H1 (cell line): ENCODE measurements around the gene ABHD16A. TPM values are rescaled to one million over a fixed set of nuclear protein-coding genes. Genes with fewer than 3 reads are reported as not detected.

Experiments used
- CTCF ChIA-PET: fragments of 300-600 bp; sonication (Branson Sonifier 250); formaldehyde crosslinking; loops from one replicate; lab custom pipeline; 2021; ENCODE audit not compliant: partially characterized antibody; lab: Charles Lee
- POLR2A ChIA-PET: fragments of 300-600 bp; sonication (Branson Sonifier 250); formaldehyde crosslinking; loops from one replicate; lab custom pipeline; 2021; ENCODE audit warnings: inconsistent platforms; ENCODE audit not compliant: partially characterized antibody; lab: Charles Lee
- DNase-seq, 2 experiments: peaks; one replicate each; pipeline versions ENCODE4 v3.0.0 to v3.0.0-alpha.2; 2010 to 2022; ENCODE audit warnings: low spot score in 2 of 2, low read depth in 1 of 2, mixed read lengths in 1 of 2
- FAIRE-seq: peaks from 2 replicates; lab custom pipeline; 2011; peaks lifted over from hg19 to GRCh38; lab: Jason Lieb, UNC
- H2AFZ ChIP-seq: 2 replicates; pipeline ENCODE4 v1.8.1; 2012; ENCODE audit warnings: low read length, inconsistent platforms
- H2AK5ac ChIP-seq: 2 replicates; pipeline ENCODE4 v1.6.1; 2013; ENCODE audit warnings: low read depth, low read length
- H2BK120ac ChIP-seq: replicated peaks from 2 replicates; pipeline ENCODE3; 2013; ENCODE audit warnings: low read depth, low read length, inconsistent platforms
- H2BK12ac ChIP-seq: 2 replicates; pipeline ENCODE4 v1.6.1; 2013; ENCODE audit warnings: low read depth, low read length
- H2BK15ac ChIP-seq: 2 replicates; pipeline ENCODE4 v1.6.1; 2013; ENCODE audit warnings: low read length
- H2BK20ac ChIP-seq: 2 replicates; pipeline ENCODE4 v1.6.1; 2013; ENCODE audit warnings: low read length
- H2BK5ac ChIP-seq: 2 replicates; pipeline ENCODE4 v1.6.1; 2013; ENCODE audit warnings: low read depth, low read length
- H3K14ac ChIP-seq: 2 replicates; pipeline ENCODE4 v1.6.1; 2013; ENCODE audit warnings: inconsistent platforms; ENCODE audit not compliant: insufficient read length
- H3K18ac ChIP-seq: 2 replicates; pipeline ENCODE4 v1.6.1; 2013; ENCODE audit warnings: low read length; ENCODE audit errors: extremely low read depth
- H3K23ac ChIP-seq: 2 replicates; pipeline ENCODE4 v1.6.1; 2013; ENCODE audit warnings: inconsistent platforms; ENCODE audit not compliant: insufficient read length
- H3K23me2 ChIP-seq: 2 replicates; pipeline ENCODE4 v1.6.1; 2013; ENCODE audit warnings: low read depth, low read length
- H3K27ac ChIP-seq: 2 replicates; pipeline ENCODE4 v1.6.1; 2011; ENCODE audit warnings: low read depth, low read length, inconsistent platforms
- H3K27me3 ChIP-seq, 4 experiments: replicated peaks in 1 of 4; 1 replicate in 1 of 4; 2 replicates in 3 of 4; pipeline versions ENCODE4 v1.6.1 to v1.8.1; 2011 to 2013; ENCODE audit warnings: low read length in 3 of 4, mild to moderate bottlenecking in 3 of 4, inconsistent platforms in 2 of 4, mixed read lengths in 2 of 4, moderate library complexity in 1 of 4; ENCODE audit not compliant: control insufficient read depth in 3 of 4, insufficient read depth in 3 of 4; ENCODE audit errors: extremely low read depth in 1 of 4
- H3K36me3 ChIP-seq, 4 experiments: 2 replicates each; pipeline versions ENCODE4 v1.6.1 to v1.8.1; 2011 to 2013; ENCODE audit warnings: mild to moderate bottlenecking in 4 of 4, low read length in 3 of 4, moderate library complexity in 2 of 4, control low read depth in 1 of 4, inconsistent platforms in 1 of 4; ENCODE audit not compliant: insufficient read depth in 4 of 4, control insufficient read depth in 2 of 4
- H3K4ac ChIP-seq: replicated peaks from 2 replicates; pipeline ENCODE3; 2013; ENCODE audit warnings: low read length, low read depth, mixed read lengths, inconsistent platforms; ENCODE audit not compliant: insufficient read length
- H3K4me1 ChIP-seq, 4 experiments: replicated peaks in 1 of 4; 1 replicate in 1 of 4; 2 replicates in 3 of 4; pipeline versions ENCODE4 v1.6.1 to v1.8.1; 2011 to 2013; ENCODE audit warnings: low read length in 3 of 4, inconsistent platforms in 2 of 4, mixed read lengths in 1 of 4; ENCODE audit not compliant: insufficient read depth in 4 of 4, control insufficient read depth in 3 of 4
- H3K4me2 ChIP-seq, 2 experiments: 2 replicates each; pipeline versions ENCODE4 v1.6.1 to v1.8.1; 2011 to 2013; ENCODE audit warnings: low read depth in 2 of 2, low read length in 2 of 2, control low read depth in 1 of 2, inconsistent platforms in 1 of 2, mild to moderate bottlenecking in 1 of 2; ENCODE audit not compliant: insufficient read depth in 1 of 2
- H3K4me3 ChIP-seq, 4 experiments: fragments of 200-600, 300-600 bp in 1 of 4; sonication (generic), shearing (Covaris generic), sonication (Bioruptor Twin) in 1 of 4; 2 replicates each; pipeline versions ENCODE4 v1.5.1 to v1.8.1; 2011 to 2016; ENCODE audit warnings: low read length in 4 of 4, low read depth in 3 of 4, control low read depth in 2 of 4, inconsistent platforms in 2 of 4, mild to moderate bottlenecking in 2 of 4, mixed read lengths in 1 of 4, moderate library complexity in 1 of 4; ENCODE audit not compliant: insufficient read depth in 2 of 4; ENCODE audit errors: extremely low read depth in 1 of 4
- H3K56ac ChIP-seq: replicated peaks from 2 replicates; pipeline ENCODE3; 2013; ENCODE audit warnings: low read depth, mild to moderate bottlenecking, mixed read lengths, low read length, inconsistent platforms; ENCODE audit not compliant: insufficient read length
- H3K79me1 ChIP-seq: 2 replicates; pipeline ENCODE4 v1.6.1; 2013; ENCODE audit warnings: low read depth, low read length, control low read depth
- H3K79me2 ChIP-seq, 2 experiments: 2 replicates each; pipeline versions ENCODE4 v1.6.1 to v1.8.1; 2012 to 2013; ENCODE audit warnings: low read length in 2 of 2, mild to moderate bottlenecking in 2 of 2, inconsistent platforms in 1 of 2; ENCODE audit not compliant: insufficient read depth in 2 of 2, control insufficient read depth in 1 of 2
- H3K9ac ChIP-seq, 4 experiments: replicated peaks in 1 of 4; 1 replicate in 1 of 4; 2 replicates in 3 of 4; pipeline versions ENCODE4 v1.6.1 to v1.8.1; 2011 to 2013; ENCODE audit warnings: low read depth in 3 of 4, low read length in 3 of 4, control low read depth in 2 of 4, mild to moderate bottlenecking in 2 of 4, moderate library complexity in 2 of 4, inconsistent platforms in 1 of 4; ENCODE audit errors: extremely low read depth in 1 of 4
- H3K9me3 ChIP-seq, 2 experiments: 2 replicates each; pipeline versions ENCODE4 v1.6.1 to v1.8.1; 2012 to 2013; ENCODE audit warnings: mild to moderate bottlenecking in 2 of 2, moderate library complexity in 2 of 2, control low read depth in 1 of 2, inconsistent platforms in 1 of 2, low read depth in 1 of 2, low read length in 1 of 2, mixed read lengths in 1 of 2; ENCODE audit not compliant: insufficient read depth in 2 of 2
- H4K20me1 ChIP-seq, 2 experiments: replicated peaks in 1 of 2; 2 replicates each; pipeline versions ENCODE3 to v1.8.1; 2011 to 2013; ENCODE audit warnings: inconsistent platforms in 2 of 2, low read length in 2 of 2, mild to moderate bottlenecking in 1 of 2; ENCODE audit not compliant: insufficient read depth in 2 of 2, control insufficient read depth in 1 of 2
- H4K5ac ChIP-seq: 2 replicates; pipeline ENCODE4 v1.6.1; 2013; ENCODE audit warnings: low read length, low read depth, mixed read lengths, inconsistent platforms; ENCODE audit not compliant: insufficient read length
- H4K8ac ChIP-seq: 2 replicates; pipeline ENCODE4 v1.8.0; 2013; ENCODE audit warnings: mild to moderate bottlenecking, moderate library complexity, low read length, inconsistent platforms; ENCODE audit not compliant: insufficient read depth; ENCODE audit errors: extremely low read depth
- H4K91ac ChIP-seq: replicated peaks from 2 replicates; pipeline ENCODE3; 2013; ENCODE audit warnings: low read length, mixed read lengths, inconsistent platforms; ENCODE audit not compliant: insufficient read length
- BCL11A ChIP-seq, 2 experiments: IDR thresholded peaks; one replicate each; pipeline ENCODE4 v1.6.1; 2011; ENCODE audit warnings: low read depth in 2 of 2, low read length in 2 of 2, mild to moderate bottlenecking in 2 of 2
- EZH2 ChIP-seq: fragments of 200-600 bp; sonication (generic); IDR thresholded peaks from 2 replicates; pipeline ENCODE4 v1.7.1; 2012; ENCODE audit warnings: low read depth, mild to moderate bottlenecking, moderate library complexity, low read length, inconsistent platforms; ENCODE audit not compliant: severe bottlenecking
- KDM5A ChIP-seq: fragments of 200-600 bp; IDR thresholded peaks from 2 replicates; pipeline ENCODE4 v1.7.1; 2012; ENCODE audit warnings: mild to moderate bottlenecking, low read length, inconsistent platforms, mixed read lengths
- RAD21 ChIP-seq, 2 experiments: IDR thresholded peaks in 1 of 2; conservative IDR thresholded peaks in 1 of 2; 2 replicates each; pipeline ENCODE4 v1.6.1; 2011; ENCODE audit warnings: low read depth in 2 of 2, low read length in 2 of 2, improper control_type of control experiment in 1 of 2, inconsistent platforms in 1 of 2, mild to moderate bottlenecking in 1 of 2, moderate library complexity in 1 of 2
- TAF7 ChIP-seq: optimal IDR thresholded peaks from 2 replicates; pipeline ENCODE3; 2011; ENCODE audit warnings: low read depth, mild to moderate bottlenecking, inconsistent platforms, low read length, moderate library complexity, borderline replicate concordance
- TCF12 ChIP-seq: IDR thresholded peaks from 2 replicates; pipeline ENCODE4 v1.6.1; 2011; ENCODE audit warnings: low read depth, mild to moderate bottlenecking, low read length
- TEAD4 ChIP-seq: IDR thresholded peaks from 2 replicates; pipeline ENCODE4 v1.6.1; 2012; ENCODE audit warnings: low read depth, low read length, inconsistent platforms, mixed read lengths
- WGBS, 2 experiments: shearing (Covaris generic) in 1 of 2; methylation state at CpG; one replicate each; pipeline versions ENCODE4 v1.1.6 to v1.1.7; 2013 to 2015; ENCODE audit warnings: low lambda C conversion rate in 2 of 2, mixed read lengths in 2 of 2, inconsistent platforms in 1 of 2, low coverage in 1 of 2, missing lambda C conversion rate in 1 of 2; ENCODE audit not compliant: insufficient replicate concordance in 2 of 2, insufficient coverage in 1 of 2, insufficient read length in 1 of 2; ENCODE audit errors: extremely low coverage in 1 of 2, missing lambda C conversion rate in 1 of 2; 5-methylcytosine and 5-hydroxymethylcytosine counted together
- polyA plus RNA-seq, 7 experiments: library from polyadenylated mRNA; depleted of rRNA in 3 of 7; stranded (reverse) in 5 of 7; unstranded in 2 of 7; fragments of >200 nt in 5 of 7; fragments of 200-250 nt in 2 of 7; gene quantifications; 1 replicate in 5 of 7; 2 replicates in 1 of 7; 4 replicates in 1 of 7; pipeline versions ENCODE4 v1.2.1 to v1.2.3, GENCODE V29; 2011 to 2013; ENCODE audit warnings: missing spikeins in 2 of 7, mixed read lengths in 2 of 7
- total RNA-seq: library from RNA; stranded (reverse); fragmentation: NEBNext Ultra II Directional; extraction: Animal tissue kit (Norgen Biotek cat#: 25700); gene quantifications from 2 replicates; pipeline ENCODE4 v1.2.1, GENCODE V29; 2021
- TF ChIP-seq, protein P1 (sequence below), 3 experiments: IDR thresholded peaks; 1 replicate in 2 of 3; 2 replicates in 1 of 3; pipeline versions ENCODE4 v1.5.1 to v1.6.1; 2011; ENCODE audit warnings: low read length in 3 of 3, mild to moderate bottlenecking in 3 of 3, inconsistent platforms in 2 of 3, low read depth in 1 of 3, moderate library complexity in 1 of 3; ENCODE audit not compliant: insufficient read depth in 1 of 3; ENCODE audit errors: control extremely low read depth in 1 of 3
- TF ChIP-seq, protein P2 (sequence below): IDR thresholded peaks from 2 replicates; pipeline ENCODE4 v1.6.1; 2011; ENCODE audit warnings: low read depth, mild to moderate bottlenecking, low read length; ENCODE audit not compliant: insufficient read depth

The ABHD16A gene
- total and polyA plus RNA-seq, 2 of the 8 experiments (the other 6 are each of a cell fraction or from before 2014, with no cell fraction given): 32.9 to 40.2 TPM

DNA sequence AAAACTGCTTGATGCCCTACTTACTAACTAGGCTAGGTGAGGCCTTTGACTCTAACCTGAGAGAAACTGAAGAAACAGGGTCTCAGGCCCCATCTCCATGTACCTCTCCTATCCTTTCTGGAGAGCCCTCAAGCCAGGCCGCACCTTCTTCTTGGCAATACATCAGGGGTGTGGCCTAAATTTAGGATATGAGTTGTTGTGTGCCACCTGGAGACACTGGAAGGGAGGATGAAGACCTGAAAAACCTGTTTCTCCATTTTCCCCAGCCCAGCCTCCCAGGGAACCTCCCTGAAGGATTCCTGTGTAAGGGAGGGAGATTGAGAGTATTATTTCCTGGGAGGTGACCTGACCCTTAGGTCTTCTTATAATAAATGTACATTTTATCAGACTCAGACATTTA lies 15.1 kb upstream of the ABHD16A start:
- ChIA-PET POLR2A (interaction anchor here (1.0 to 3.5 kb wide), 3 partner anchors 17 to 78 kb away, joined by 3 to 10 read pairs (median 5); partner anchors contain the start of gene MSH5), CTCF (interaction anchor here (1.0 to 1.4 kb wide), 5 partner anchors 12 to 73 kb away, joined by 3 to 5 read pairs (median 3); partner anchors contain the start of gene LY6G5B)
- H3K23me2 ChIP-seq: no peaks in the 10 kb centered on the region
- no peak overlapping the region for H3K18ac ChIP-seq
- no peak overlapping the region for H4K91ac ChIP-seq
- H3K4me2 ChIP-seq: 0 out of 4 replicates have a peak overlapping the region, but pooled peaks of 1 of the 2 experiments have one; percentile 45
- H3K36me3 ChIP-seq: no peaks in the 10 kb centered on the region
- no peak overlapping the region for H3K4ac ChIP-seq
- no peak overlapping the region for H3K27ac ChIP-seq
- no peak overlapping the region for H3K56ac ChIP-seq
- H3K27me3 ChIP-seq: no peaks in the 10 kb centered on the region; a peak in 1 of 7 replicates
- no peaks in the 10 kb centered on the region for H3K9me3 ChIP-seq
- 70% methylated on average over 1 of the region's 1 CpG; no CpG with 5 or more reads in 1 of the 2 experiments for WGBS, 2 experiments
- no peak overlapping the region for H2AFZ ChIP-seq
- no peak overlapping the region for H2BK120ac ChIP-seq
- no peak overlapping the region for H2BK15ac ChIP-seq
- H3K23ac ChIP-seq: no peak overlapping the region
- peak overlapping the region in 2 of 4 experiments; percentile 9 to 20; a peak in 3 of 8 replicates for H3K4me3 ChIP-seq
- no peak overlapping the region for H2BK20ac ChIP-seq
- no peak overlapping the region for H4K5ac ChIP-seq
- DNase-seq (no peak), FAIRE-seq (no peak)
- no peak overlapping the region for H3K9ac ChIP-seq
- H3K79me2 ChIP-seq: no peaks in the 10 kb centered on the region
- no peak overlapping the region for H2BK5ac ChIP-seq
- H3K79me1 ChIP-seq: no peaks in the 10 kb centered on the region
- H3K14ac ChIP-seq: no peak overlapping the region
- no peak overlapping the region for H2BK12ac ChIP-seq
- no peak overlapping the region for H4K8ac ChIP-seq
- H2AK5ac ChIP-seq: no peak overlapping the region
- H4K20me1 ChIP-seq: no peaks in the 10 kb centered on the region
- H3K4me1 ChIP-seq: peaks cover 11 to 29% (median 27%) of the 10 kb centered on the region in 4 experiments
- 0 out of 2 replicates have a peak, but pooled peaks have one; percentile 22 for TF ChIP-seq TCF12
- no peak for TF ChIP-seq RAD21 (IDR thresholded peaks at IDR 0.05 in 1 of 2, conservative IDR thresholded peaks at IDR 0.05 in 1 of 2; ENCODE audit: low read depth in 2 of 2, low read length in 2 of 2)
- no peak for TF ChIP-seq TEAD4
- TF ChIP-seq BCL11A (IDR thresholded peaks at IDR 0.05; ENCODE audit: low read depth in 2 of 2, low read length in 2 of 2): no peak
- TF ChIP-seq, protein P1, sequence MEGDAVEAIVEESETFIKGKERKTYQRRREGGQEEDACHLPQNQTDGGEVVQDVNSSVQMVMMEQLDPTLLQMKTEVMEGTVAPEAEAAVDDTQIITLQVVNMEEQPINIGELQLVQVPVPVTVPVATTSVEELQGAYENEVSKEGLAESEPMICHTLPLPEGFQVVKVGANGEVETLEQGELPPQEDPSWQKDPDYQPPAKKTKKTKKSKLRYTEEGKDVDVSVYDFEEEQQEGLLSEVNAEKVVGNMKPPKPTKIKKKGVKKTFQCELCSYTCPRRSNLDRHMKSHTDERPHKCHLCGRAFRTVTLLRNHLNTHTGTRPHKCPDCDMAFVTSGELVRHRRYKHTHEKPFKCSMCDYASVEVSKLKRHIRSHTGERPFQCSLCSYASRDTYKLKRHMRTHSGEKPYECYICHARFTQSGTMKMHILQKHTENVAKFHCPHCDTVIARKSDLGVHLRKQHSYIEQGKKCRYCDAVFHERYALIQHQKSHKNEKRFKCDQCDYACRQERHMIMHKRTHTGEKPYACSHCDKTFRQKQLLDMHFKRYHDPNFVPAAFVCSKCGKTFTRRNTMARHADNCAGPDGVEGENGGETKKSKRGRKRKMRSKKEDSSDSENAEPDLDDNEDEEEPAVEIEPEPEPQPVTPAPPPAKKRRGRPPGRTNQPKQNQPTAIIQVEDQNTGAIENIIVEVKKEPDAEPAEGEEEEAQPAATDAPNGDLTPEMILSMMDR (IDR thresholded peaks at IDR 0.05; ENCODE audit: control extremely low read depth in 1 of 3, insufficient read depth in 1 of 3, low read depth in 1 of 3, low read length in 3 of 3): no peak
- no peak for TF ChIP-seq KDM5A
- no peak for TF ChIP-seq TAF7
- TF ChIP-seq, protein P2, sequence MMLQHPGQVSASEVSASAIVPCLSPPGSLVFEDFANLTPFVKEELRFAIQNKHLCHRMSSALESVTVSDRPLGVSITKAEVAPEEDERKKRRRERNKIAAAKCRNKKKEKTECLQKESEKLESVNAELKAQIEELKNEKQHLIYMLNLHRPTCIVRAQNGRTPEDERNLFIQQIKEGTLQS: no peak
- TF ChIP-seq EZH2: no peak
